HepG2 (cell line): ENCODE data around the gene FNDC4. TPM values are rescaled to one million over a fixed set of nuclear protein-coding genes. Genes with fewer than 3 reads are reported as not detected.

ENCODE experiments used
- AGO2 ChIP-seq: fragments of 200-400 bp; formaldehyde crosslinking; optimal IDR thresholded peaks from 2 replicates; pipeline ENCODE3; 2017; ENCODE audit warnings: mild to moderate bottlenecking, low read depth, low read length, moderate library complexity
- ARNT2 ChIP-seq: sonication (generic); formaldehyde crosslinking; IDR thresholded peaks from 2 replicates; pipeline ENCODE4 v1.8.0; 2022; ENCODE audit warnings: mild to moderate bottlenecking, low read depth, missing genetic modification reagents, moderate library complexity
- ETV5 ChIP-seq: IDR thresholded peaks from 2 replicates; pipeline ENCODE4 v1.6.1; 2018; ENCODE audit warnings: missing biosample characterization, missing genetic modification reagents, inconsistent platforms, borderline replicate concordance
- GZF1 ChIP-seq: sonication (generic); formaldehyde crosslinking; IDR thresholded peaks from 2 replicates; pipeline ENCODE4 v1.5.1; 2020; ENCODE audit warnings: mild to moderate bottlenecking, missing genetic modification reagents
- HMGXB3 ChIP-seq: sonication (generic); formaldehyde crosslinking; IDR thresholded peaks from 2 replicates; pipeline ENCODE4 v1.4.0; 2020; ENCODE audit warnings: missing genetic modification reagents, borderline replicate concordance
- IRF2 ChIP-seq: IDR thresholded peaks from 2 replicates; pipeline ENCODE4 v1.6.1; 2018; ENCODE audit warnings: missing genetic modification reagents, missing compliant biosample characterization
- MAF1 ChIP-seq: sonication (generic); formaldehyde crosslinking; IDR thresholded peaks from 2 replicates; pipeline ENCODE4 v1.5.0; 2020; ENCODE audit warnings: missing genetic modification reagents, borderline replicate concordance
- MTA3 ChIP-seq: sonication (generic); formaldehyde crosslinking; IDR thresholded peaks from 2 replicates; pipeline ENCODE4 v1.4.0; 2020; ENCODE audit warnings: missing genetic modification reagents
- MYNN ChIP-seq: sonication (generic); formaldehyde crosslinking; IDR thresholded peaks from 2 replicates; pipeline ENCODE4 v1.4.0; 2020; ENCODE audit warnings: mild to moderate bottlenecking, low read depth, missing genetic modification reagents
- POLR2G ChIP-seq: fragments of 200-400 bp; formaldehyde crosslinking; IDR thresholded peaks from 2 replicates; pipeline ENCODE4 v1.6.1; 2018; ENCODE audit warnings: mild to moderate bottlenecking, low read depth, low read length, moderate library complexity
- SAFB2 ChIP-seq: sonication (generic); formaldehyde crosslinking; IDR thresholded peaks from 2 replicates; pipeline ENCODE4 v1.5.1; 2020; ENCODE audit warnings: missing genetic modification reagents, low read depth, mild to moderate bottlenecking, borderline replicate concordance
- SAP130 ChIP-seq: IDR thresholded peaks from 2 replicates; pipeline ENCODE4 v1.6.1; 2016; ENCODE audit warnings: low read depth
- SKI ChIP-seq: fragments of 450-650 bp; IDR thresholded peaks from one replicate; pipeline ENCODE4 v1.6.1; 2018; ENCODE audit warnings: mild to moderate bottlenecking; ENCODE audit not compliant: partially characterized antibody
- SP140L ChIP-seq: sonication (generic); formaldehyde crosslinking; IDR thresholded peaks from 2 replicates; pipeline ENCODE4 v1.4.0; 2020; ENCODE audit warnings: missing genetic modification reagents, borderline replicate concordance
- U2AF1 ChIP-seq: fragments of 200-400 bp; formaldehyde crosslinking; optimal IDR thresholded peaks from 2 replicates; pipeline ENCODE3; 2017; ENCODE audit warnings: mild to moderate bottlenecking, low read depth, low read length
- ZBTB3 ChIP-seq: sonication (generic); formaldehyde crosslinking; IDR thresholded peaks from 2 replicates; pipeline ENCODE4 v1.4.0; 2020; ENCODE audit warnings: low read depth, mild to moderate bottlenecking, moderate library complexity, missing genetic modification reagents, borderline replicate concordance
- ZNF552 ChIP-seq: sonication (generic); formaldehyde crosslinking; IDR thresholded peaks from 2 replicates; pipeline ENCODE4 v1.9.0; 2022; ENCODE audit warnings: missing genetic modification reagents, mild to moderate bottlenecking, borderline replicate concordance
- polyA plus RNA-seq, 8 experiments: library from polyadenylated mRNA; depleted of rRNA in 3 of 8; stranded (reverse) in 7 of 8; unstranded in 1 of 8; fragments of >200 nt; fragmentation: Illumina TruSeq in 4 of 8; extraction: Trizol in 4 of 8; gene quantifications; 2 replicates each; pipeline versions ENCODE4 v1.2.1 to v1.2.3, GENCODE V29; 2011 to 2016; ENCODE audit warnings: low read depth in 4 of 8, missing spikeins in 1 of 8, mixed read lengths in 1 of 8; ENCODE audit not compliant: insufficient read depth in 1 of 8
- total RNA-seq, 5 experiments: library from RNA; depleted of rRNA; stranded (reverse); fragments of >200 nt; fragmentation: Illumina TruSeq; extraction: Trizol; gene quantifications; 2 replicates each; pipeline ENCODE4 v1.2.3, GENCODE V29; 2016; ENCODE audit warnings: low read depth in 1 of 5
- TF ChIP-seq, protein P1 (sequence below): sonication (generic); formaldehyde crosslinking; IDR thresholded peaks from 2 replicates; pipeline ENCODE4 v1.5.1; 2020; ENCODE audit warnings: missing genetic modification reagents, mild to moderate bottlenecking, borderline replicate concordance
- TF ChIP-seq, protein P2 (sequence below): sonication (generic); formaldehyde crosslinking; IDR thresholded peaks from 2 replicates; pipeline ENCODE4 v1.4.0; 2020; ENCODE audit warnings: mild to moderate bottlenecking, missing genetic modification reagents, borderline replicate concordance
- TF ChIP-seq, protein P3 (sequence below): sonication (generic); formaldehyde crosslinking; IDR thresholded peaks from 2 replicates; pipeline ENCODE4 v1.5.0; 2020; ENCODE audit warnings: missing genetic modification reagents

The FNDC4 gene
- total and polyA plus RNA-seq, 2 of the 13 experiments (the other 11 are each of a cell fraction or from before 2014, with no cell fraction given), result 9.0 to 17.4 TPM

DNA sequence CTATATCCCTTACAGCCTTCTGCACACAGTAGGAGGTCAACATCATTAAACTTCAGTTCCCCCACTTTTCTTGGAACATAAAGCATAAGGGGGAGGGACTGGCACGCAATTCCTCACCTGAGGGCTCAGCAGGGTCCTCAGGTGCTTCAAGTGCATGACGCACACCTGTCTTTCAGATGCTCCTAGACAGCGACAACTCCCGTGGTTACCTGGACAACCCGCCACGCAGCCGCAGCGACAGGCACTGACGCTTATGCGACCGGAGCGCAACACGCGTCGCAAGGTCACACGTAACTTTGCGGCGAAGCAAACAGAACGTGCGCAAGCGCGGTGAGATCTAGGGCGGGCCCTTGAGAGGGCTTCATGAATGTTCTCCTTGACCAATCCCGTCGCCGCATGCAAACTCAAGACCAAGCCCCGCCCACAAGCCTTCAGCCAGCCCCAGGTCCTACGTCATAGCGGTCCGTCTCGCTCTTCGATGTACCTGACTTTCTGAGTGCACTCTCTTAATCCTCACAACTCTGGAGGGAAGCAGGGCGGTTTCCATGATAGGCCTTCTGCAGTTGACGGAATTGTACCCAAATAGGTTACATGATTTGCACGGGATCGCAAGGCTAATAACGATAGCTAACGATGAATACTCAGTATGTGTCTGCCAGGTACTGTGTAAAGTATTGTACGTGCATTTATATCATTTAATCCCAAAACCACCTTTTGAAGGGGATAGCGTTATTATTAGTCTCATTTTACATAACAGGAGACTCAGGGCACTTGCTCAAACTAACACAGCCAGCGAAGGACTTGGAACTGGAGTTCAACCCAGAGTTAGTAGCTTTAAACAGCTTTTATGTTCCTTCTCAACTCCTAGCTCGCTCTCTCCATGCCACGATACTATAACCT is 5.3 kb downstream of the FNDC4 start, which contains the start of gene IFT172 (continued):
- TF ChIP-seq, protein P1, sequence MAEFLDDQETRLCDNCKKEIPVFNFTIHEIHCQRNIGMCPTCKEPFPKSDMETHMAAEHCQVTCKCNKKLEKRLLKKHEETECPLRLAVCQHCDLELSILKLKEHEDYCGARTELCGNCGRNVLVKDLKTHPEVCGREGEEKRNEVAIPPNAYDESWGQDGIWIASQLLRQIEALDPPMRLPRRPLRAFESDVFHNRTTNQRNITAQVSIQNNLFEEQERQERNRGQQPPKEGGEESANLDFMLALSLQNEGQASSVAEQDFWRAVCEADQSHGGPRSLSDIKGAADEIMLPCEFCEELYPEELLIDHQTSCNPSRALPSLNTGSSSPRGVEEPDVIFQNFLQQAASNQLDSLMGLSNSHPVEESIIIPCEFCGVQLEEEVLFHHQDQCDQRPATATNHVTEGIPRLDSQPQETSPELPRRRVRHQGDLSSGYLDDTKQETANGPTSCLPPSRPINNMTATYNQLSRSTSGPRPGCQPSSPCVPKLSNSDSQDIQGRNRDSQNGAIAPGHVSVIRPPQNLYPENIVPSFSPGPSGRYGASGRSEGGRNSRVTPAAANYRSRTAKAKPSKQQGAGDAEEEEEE, result no peak
- TF ChIP-seq, protein P2, sequence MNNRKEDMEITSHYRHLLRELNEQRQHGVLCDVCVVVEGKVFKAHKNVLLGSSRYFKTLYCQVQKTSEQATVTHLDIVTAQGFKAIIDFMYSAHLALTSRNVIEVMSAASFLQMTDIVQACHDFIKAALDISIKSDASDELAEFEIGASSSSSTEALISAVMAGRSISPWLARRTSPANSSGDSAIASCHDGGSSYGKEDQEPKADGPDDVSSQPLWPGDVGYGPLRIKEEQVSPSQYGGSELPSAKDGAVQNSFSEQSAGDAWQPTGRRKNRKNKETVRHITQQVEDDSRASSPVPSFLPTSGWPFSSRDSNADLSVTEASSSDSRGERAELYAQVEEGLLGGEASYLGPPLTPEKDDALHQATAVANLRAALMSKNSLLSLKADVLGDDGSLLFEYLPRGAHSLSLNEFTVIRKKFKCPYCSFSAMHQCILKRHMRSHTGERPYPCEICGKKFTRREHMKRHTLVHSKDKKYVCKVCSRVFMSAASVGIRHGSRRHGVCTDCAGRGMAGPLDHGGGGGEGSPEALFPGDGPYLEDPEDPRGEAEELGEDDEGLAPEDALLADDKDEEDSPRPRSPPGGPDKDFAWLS (CRISPR knock-in tag), result no peak
- TF ChIP-seq MTA3 (CRISPR knock-in tag) (no peak), GZF1 (CRISPR knock-in tag) (no peak), SAFB2 (CRISPR knock-in tag) (no peak; the same call in 1 of the 2 replicates), AGO2 (no peak), ARNT2 (peak; percentile 80), IRF2 (CRISPR knock-in tag) (peak; percentile 88), SP140L (no peak; the same call in none of the 2 replicates), ZNF552 (CRISPR knock-in tag) (0 out of 2 replicates have a peak, but pooled peaks have one; percentile 19), SKI (peak; percentile 79), ETV5 (peak; percentile 35; the same call in 1 of the 2 replicates), HMGXB3 (CRISPR knock-in tag) (peak; percentile 76), MYNN (CRISPR knock-in tag) (no peak; the same call in 1 of the 2 replicates), MAF1 (no peak), POLR2G (peak; percentile 90), U2AF1 (no peak), ZBTB3 (CRISPR knock-in tag) (no peak; the same call in 1 of the 2 replicates), SAP130 (peak; percentile 100)
- TF ChIP-seq, protein P3, sequence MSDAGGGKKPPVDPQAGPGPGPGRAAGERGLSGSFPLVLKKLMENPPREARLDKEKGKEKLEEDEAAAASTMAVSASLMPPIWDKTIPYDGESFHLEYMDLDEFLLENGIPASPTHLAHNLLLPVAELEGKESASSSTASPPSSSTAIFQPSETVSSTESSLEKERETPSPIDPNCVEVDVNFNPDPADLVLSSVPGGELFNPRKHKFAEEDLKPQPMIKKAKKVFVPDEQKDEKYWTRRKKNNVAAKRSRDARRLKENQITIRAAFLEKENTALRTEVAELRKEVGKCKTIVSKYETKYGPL (CRISPR knock-in tag), result no peak
